ENCODE measurements around the gene EIF4G3. TPM values are rescaled to one million over a fixed set of nuclear protein-coding genes. Genes with fewer than 3 reads are reported as not detected.

Gene EIF4G3
- total RNA-seq, 3 donors from 2014 or later (not counting 1 experiment from before 2014, with no cell fraction given) = 105 to 107 (median 107) TPM

DNA sequence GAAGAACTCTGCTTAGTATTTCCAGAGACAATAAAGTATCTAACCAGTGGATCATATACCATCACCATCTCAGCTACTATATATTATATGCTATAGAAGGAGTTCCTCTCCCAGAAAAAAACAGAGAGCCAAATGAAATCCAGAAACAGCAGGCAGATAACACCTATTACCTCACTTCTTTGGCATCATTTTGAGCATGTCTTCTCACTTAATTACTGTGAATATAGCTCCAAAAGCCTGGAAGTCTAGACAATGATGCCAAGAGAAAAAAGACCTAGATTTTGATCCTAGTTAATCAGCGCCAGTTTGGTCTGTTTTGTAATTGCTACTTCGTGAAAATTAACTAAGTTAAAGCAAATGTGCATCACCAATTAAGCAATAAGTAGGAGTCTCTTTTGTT lies 131.3 kb downstream of the EIF4G3 start:
- H3K27ac Mint-ChIP-seq = no peak overlapping the region
- Histone ChIP-seq H3K27me3 (ENCODE audit: control insufficient read depth, insufficient read depth, low read length) (no peaks in the 10 kb centered on the region), H3K9me3 (ENCODE audit: control insufficient read depth, insufficient read depth, low read length) (no peaks in the 10 kb centered on the region), H3K27ac (ENCODE audit: low read length) (no peak overlapping the region), H3K4me3 (ENCODE audit: low read length) (no peak overlapping the region), H3K36me3 (ENCODE audit: control insufficient read depth, insufficient read depth, low read length) (peaks cover 3% of the 10 kb centered on the region), H3K4me1 (ENCODE audit: control insufficient read depth, insufficient read depth, low read length) (no peaks in the 10 kb centered on the region)
- 100% methylated on average over 2 of the region's 2 CpGs for WGBS (ENCODE audit: insufficient coverage)
- no peaks in the 10 kb centered on the region for H3K27me3 Mint-ChIP-seq (ENCODE audit: low read depth in 2 of 2)
- H3K4me1 Mint-ChIP-seq = peaks cover 25 to 40% of the 10 kb centered on the region in 2 donors
- H3K36me3 Mint-ChIP-seq = peaks cover 9% of the 10 kb centered on the region
- DNase-seq (no peak), ATAC-seq (no peak)
- H3K9me3 Mint-ChIP-seq = no peaks in the 10 kb centered on the region
- intact Hi-C loops (cut with micrococcal nuclease) = no loop called here
- H3K4me3 Mint-ChIP-seq = no peak overlapping the region
- TF ChIP-seq, protein P1, sequence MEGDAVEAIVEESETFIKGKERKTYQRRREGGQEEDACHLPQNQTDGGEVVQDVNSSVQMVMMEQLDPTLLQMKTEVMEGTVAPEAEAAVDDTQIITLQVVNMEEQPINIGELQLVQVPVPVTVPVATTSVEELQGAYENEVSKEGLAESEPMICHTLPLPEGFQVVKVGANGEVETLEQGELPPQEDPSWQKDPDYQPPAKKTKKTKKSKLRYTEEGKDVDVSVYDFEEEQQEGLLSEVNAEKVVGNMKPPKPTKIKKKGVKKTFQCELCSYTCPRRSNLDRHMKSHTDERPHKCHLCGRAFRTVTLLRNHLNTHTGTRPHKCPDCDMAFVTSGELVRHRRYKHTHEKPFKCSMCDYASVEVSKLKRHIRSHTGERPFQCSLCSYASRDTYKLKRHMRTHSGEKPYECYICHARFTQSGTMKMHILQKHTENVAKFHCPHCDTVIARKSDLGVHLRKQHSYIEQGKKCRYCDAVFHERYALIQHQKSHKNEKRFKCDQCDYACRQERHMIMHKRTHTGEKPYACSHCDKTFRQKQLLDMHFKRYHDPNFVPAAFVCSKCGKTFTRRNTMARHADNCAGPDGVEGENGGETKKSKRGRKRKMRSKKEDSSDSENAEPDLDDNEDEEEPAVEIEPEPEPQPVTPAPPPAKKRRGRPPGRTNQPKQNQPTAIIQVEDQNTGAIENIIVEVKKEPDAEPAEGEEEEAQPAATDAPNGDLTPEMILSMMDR (IDR thresholded peaks at IDR 0.05) = no peak

DNA sequence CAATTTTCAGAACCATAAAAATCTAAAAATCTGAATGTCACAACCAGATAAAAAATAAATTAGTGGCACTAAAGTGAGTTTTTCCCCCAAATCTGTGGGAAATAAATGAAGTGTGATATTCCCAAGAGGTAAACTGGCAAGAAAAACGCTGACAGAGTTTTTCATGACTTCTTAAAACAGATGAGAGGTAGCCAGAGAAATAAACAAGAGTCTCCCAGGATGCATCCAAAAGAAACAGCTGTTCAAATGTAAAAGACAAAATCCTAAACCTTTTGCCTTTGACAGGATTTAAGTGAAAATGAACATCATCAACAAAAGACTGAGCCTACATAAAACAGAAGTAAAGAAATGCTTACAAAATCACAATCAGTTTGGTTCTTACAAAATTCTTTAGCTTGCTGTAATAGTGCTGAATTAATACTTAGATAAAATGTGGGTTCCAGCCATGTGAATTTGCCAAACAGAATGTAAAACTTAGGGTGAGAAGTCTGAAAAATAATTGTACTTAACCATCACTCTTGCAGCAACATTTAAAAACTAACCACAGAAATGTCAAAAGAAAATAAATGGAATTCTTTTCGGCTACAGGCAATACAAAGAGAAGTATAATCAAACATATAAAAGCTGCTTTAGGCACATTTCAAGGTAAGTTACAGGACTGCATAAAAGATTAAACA lies 133.6 kb downstream of the EIF4G3 start:
- Histone ChIP-seq H3K9me3 (ENCODE audit: control insufficient read depth, insufficient read depth, low read length) (no peaks in the 10 kb centered on the region), H3K36me3 (ENCODE audit: control insufficient read depth, insufficient read depth, low read length) (no peaks in the 10 kb centered on the region), H3K27me3 (ENCODE audit: control insufficient read depth, insufficient read depth, low read length) (no peaks in the 10 kb centered on the region), H3K27ac (ENCODE audit: low read length) (no peak overlapping the region), H3K4me3 (ENCODE audit: low read length) (no peak overlapping the region), H3K4me1 (ENCODE audit: control insufficient read depth, insufficient read depth, low read length) (no peaks in the 10 kb centered on the region)
- Mint-ChIP-seq H3K27me3 (ENCODE audit: low read depth in 2 of 2) (no peaks in the 10 kb centered on the region), H3K4me3 (no peak overlapping the region), H3K36me3 (no peaks in the 10 kb centered on the region), H3K4me1 (peaks cover 32 to 47% of the 10 kb centered on the region in 2 donors), H3K27ac (peak overlapping the region; percentile 9 to 41), H3K9me3 (no peaks in the 10 kb centered on the region)
- intact Hi-C loops (cut with micrococcal nuclease) = no loop called here
- no peak for ATAC-seq
- TF ChIP-seq, protein P1 (IDR thresholded peaks at IDR 0.05) = no peak
- WGBS (ENCODE audit: insufficient coverage) = 59% methylated on average over 2 of the region's 2 CpGs
- DNase-seq = no peak

DNA sequence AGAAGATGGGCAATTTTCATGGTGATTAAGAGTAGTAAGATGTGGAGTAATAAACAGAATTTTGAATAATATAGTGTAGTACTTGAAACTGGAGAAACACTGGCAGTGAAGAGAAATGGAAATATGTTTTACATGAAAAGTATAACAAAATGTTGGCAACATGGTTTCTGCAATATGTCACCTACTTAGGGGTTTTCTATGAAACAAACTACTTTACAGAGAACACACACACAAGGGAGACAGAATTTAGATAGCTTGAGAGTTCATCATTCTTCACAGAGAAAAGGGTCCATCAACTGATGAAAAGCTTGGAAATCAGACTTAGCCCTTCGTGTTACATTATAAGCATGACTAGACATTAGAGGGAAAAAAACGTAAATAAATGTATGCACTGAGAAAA lies 135.2 kb downstream of the EIF4G3 start:
- 100% methylated on average over 1 of the region's 2 CpGs for WGBS (ENCODE audit: insufficient coverage)
- Mint-ChIP-seq H3K36me3 (no peaks in the 10 kb centered on the region), H3K27ac (peak overlapping the region; percentile 10 to 12), H3K4me3 (no peak overlapping the region), H3K9me3 (no peaks in the 10 kb centered on the region), H3K4me1 (peaks cover 41 to 57% of the 10 kb centered on the region in 2 donors), H3K27me3 (ENCODE audit: low read depth in 2 of 2) (no peaks in the 10 kb centered on the region)
- DNase-seq (no peak), ATAC-seq (no peak)
- Histone ChIP-seq H3K36me3 (ENCODE audit: control insufficient read depth, insufficient read depth, low read length) (no peaks in the 10 kb centered on the region), H3K4me1 (ENCODE audit: control insufficient read depth, insufficient read depth, low read length) (no peaks in the 10 kb centered on the region), H3K4me3 (ENCODE audit: low read length) (no peak overlapping the region), H3K9me3 (ENCODE audit: control insufficient read depth, insufficient read depth, low read length) (no peaks in the 10 kb centered on the region), H3K27me3 (ENCODE audit: control insufficient read depth, insufficient read depth, low read length) (no peaks in the 10 kb centered on the region), H3K27ac (ENCODE audit: low read length) (no peak overlapping the region)
- TF ChIP-seq, protein P1 (IDR thresholded peaks at IDR 0.05) = no peak
- intact Hi-C loops (cut with micrococcal nuclease) = no loop called here

DNA sequence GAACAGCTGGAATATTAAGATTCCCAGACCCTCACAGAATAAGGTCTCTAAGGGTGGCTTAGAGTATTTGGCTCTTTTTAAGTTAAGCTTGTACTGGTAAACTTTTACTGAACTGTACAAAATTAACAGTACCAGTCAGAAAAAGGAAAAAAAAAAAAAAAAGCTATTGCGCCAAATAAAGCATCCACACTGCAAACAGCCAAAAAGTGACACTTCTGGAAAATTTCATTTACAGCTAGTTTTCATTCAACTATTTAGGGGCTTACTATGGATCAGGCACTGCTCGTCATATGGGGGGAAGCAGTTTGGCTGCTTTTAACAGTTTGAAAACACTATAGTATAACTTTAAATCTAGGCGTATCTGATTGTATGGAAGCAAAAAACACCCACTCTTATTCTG lies 139.6 kb downstream of the EIF4G3 start:
- no peaks in the 10 kb centered on the region for H3K36me3 ChIP-seq (ENCODE audit: control insufficient read depth, insufficient read depth, low read length)
- TF ChIP-seq, protein P1 (IDR thresholded peaks at IDR 0.05) = no peak
- no peaks in the 10 kb centered on the region for H3K9me3 ChIP-seq (ENCODE audit: control insufficient read depth, insufficient read depth, low read length)
- peaks cover 3% of the 10 kb centered on the region for H3K4me1 ChIP-seq (ENCODE audit: control insufficient read depth, insufficient read depth, low read length)
- no peak overlapping the region for H3K27ac ChIP-seq (ENCODE audit: low read length)
- Mint-ChIP-seq H3K36me3 (no peaks in the 10 kb centered on the region), H3K4me1 (peaks cover 46 to 57% of the 10 kb centered on the region in 2 donors), H3K9me3 (no peaks in the 10 kb centered on the region), H3K27me3 (ENCODE audit: low read depth in 2 of 2) (no peaks in the 10 kb centered on the region), H3K4me3 (no peak overlapping the region), H3K27ac (no peak overlapping the region)
- no peak for ATAC-seq
- H3K27me3 ChIP-seq (ENCODE audit: control insufficient read depth, insufficient read depth, low read length) = no peaks in the 10 kb centered on the region
- no peak for DNase-seq
- intact Hi-C loops (cut with micrococcal nuclease) = no loop called here
- no peak overlapping the region for H3K4me3 ChIP-seq (ENCODE audit: low read length)
- no CpG with 5 or more reads among the region's 3 CpGs for WGBS (ENCODE audit: insufficient coverage)

Measured in natural killer cell (primary cell).